ENCODE results near the gene MYOG.

Gene MYOG

GRCh38 chr1:203048086-203048485 is 37.7 kb downstream of the MYOG start:
- Histone ChIP-seq H3K36me3 (no peaks in the 10 kb centered on the region), H3K9me3 (no peaks in the 10 kb centered on the region), H3K4me3 (ENCODE audit: low read depth in 1 of 2, low read length in 1 of 2) (no peak overlapping the region), H3K27me3 (peaks cover 5% of the 10 kb centered on the region), H3K4me1 (ENCODE audit: control insufficient read depth in 1 of 2, insufficient read depth in 1 of 2, low read depth in 1 of 2, low read length in 1 of 2) (no peaks in the 10 kb centered on the region), H3K27ac (no peak overlapping the region)
- TF ChIP-seq, protein P1, sequence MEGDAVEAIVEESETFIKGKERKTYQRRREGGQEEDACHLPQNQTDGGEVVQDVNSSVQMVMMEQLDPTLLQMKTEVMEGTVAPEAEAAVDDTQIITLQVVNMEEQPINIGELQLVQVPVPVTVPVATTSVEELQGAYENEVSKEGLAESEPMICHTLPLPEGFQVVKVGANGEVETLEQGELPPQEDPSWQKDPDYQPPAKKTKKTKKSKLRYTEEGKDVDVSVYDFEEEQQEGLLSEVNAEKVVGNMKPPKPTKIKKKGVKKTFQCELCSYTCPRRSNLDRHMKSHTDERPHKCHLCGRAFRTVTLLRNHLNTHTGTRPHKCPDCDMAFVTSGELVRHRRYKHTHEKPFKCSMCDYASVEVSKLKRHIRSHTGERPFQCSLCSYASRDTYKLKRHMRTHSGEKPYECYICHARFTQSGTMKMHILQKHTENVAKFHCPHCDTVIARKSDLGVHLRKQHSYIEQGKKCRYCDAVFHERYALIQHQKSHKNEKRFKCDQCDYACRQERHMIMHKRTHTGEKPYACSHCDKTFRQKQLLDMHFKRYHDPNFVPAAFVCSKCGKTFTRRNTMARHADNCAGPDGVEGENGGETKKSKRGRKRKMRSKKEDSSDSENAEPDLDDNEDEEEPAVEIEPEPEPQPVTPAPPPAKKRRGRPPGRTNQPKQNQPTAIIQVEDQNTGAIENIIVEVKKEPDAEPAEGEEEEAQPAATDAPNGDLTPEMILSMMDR (IDR thresholded peaks at IDR 0.05) = no peak

DNA sequence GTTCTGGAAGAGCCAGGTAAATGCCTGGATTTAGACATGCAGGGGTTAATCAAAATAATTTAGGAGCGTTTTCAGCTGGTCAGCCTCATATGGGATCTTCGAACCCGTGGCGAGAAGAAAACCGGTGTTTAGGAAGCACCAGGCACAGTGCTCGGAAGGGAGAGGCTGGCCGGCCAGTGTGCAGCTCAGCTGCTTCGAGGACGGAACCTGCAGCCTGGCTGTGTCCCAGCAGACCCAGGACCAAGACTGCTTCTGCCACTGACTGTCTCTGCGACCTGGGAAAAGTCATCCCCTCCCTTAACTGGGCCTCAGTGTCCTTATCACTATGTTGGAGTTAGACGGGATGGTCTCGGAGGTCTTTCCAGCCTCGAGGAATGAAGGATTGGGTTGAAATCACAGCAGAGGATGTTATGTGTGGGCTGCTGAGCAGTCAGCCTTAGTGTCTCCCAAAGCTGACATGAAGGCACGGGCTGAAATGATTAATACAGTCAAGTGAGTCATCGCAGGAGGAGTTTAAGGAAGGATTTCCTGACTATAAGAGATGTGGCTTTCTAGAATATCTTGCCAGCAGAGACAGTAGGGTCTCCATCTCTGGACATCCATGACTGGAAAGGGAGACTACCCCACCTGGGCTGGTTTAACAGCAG is 38.7 kb downstream of the MYOG start:
- no peak overlapping the region for H3K27ac ChIP-seq
- H3K27me3 ChIP-seq = peaks cover 5% of the 10 kb centered on the region
- H3K36me3 ChIP-seq = no peaks in the 10 kb centered on the region
- no peak overlapping the region for H3K4me3 ChIP-seq (ENCODE audit: low read depth in 1 of 2, low read length in 1 of 2)
- no peaks in the 10 kb centered on the region for H3K4me1 ChIP-seq (ENCODE audit: control insufficient read depth in 1 of 2, insufficient read depth in 1 of 2, low read depth in 1 of 2, low read length in 1 of 2)
- TF ChIP-seq, protein P1 (IDR thresholded peaks at IDR 0.05) = no peak
- no peaks in the 10 kb centered on the region for H3K9me3 ChIP-seq

DNA sequence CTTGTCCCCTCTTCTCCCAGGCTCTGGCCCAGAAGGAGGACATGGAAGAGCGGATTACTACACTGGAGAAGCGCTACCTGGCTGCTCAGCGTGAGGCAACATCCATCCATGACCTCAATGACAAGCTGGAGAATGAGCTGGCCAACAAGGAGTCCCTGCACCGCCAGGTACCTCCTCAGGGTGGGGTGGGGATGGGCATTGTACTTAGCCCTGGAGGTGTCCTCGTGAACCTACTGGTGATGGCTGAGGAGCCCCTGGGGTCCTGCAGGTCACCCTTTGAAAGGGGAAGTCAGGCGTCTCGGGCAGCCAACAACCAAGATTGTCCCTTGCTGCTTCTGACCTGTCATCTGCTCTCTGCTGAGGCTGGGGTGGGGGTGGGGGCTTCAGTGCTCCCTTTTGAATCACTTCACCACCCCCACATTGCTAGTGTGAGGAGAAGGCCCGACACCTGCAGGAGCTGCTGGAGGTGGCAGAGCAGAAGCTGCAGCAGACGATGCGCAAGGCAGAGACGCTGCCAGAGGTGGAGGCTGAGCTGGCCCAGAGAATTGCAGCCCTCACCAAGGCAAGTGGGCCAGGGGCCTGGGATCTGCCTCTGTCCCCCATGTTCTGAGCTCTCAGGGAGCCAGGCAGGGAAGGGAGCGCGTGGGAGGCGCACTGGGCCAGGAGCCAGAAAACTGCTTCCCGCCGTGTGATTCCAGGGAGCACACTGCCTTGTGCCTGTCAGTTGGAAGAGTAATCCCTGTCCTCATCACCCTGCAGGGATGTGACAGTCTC is 39.8 kb downstream of the MYOG start:
- Histone ChIP-seq H3K27me3 (no peaks in the 10 kb centered on the region), H3K4me3 (ENCODE audit: low read depth in 1 of 2, low read length in 1 of 2) (no peak overlapping the region), H3K27ac (no peak overlapping the region), H3K4me1 (ENCODE audit: control insufficient read depth in 1 of 2, insufficient read depth in 1 of 2, low read depth in 1 of 2, low read length in 1 of 2) (no peaks in the 10 kb centered on the region), H3K36me3 (no peaks in the 10 kb centered on the region), H3K9me3 (no peaks in the 10 kb centered on the region)
- TF ChIP-seq, protein P1 (IDR thresholded peaks at IDR 0.05) = no peak

DNA sequence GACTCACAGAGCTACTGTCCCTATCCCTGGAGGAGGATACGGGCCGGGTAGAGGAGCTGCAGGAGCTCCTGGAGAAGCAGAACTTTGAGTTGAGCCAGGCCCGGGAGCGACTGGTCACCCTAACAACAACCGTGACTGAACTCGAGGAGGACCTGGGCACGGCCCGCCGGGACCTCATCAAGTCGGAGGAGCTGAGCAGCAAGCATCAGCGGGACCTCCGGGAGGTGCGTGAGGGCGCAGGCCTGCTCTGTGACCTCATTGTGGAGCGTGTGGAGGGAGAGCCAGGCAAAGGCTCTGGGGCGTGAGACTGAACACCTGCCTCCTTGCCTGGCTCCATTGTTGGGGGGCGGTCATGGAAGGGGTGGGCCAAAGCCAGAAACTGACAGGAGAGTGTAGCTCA is 40.5 kb downstream of the MYOG start:
- Histone ChIP-seq H3K27me3 (no peaks in the 10 kb centered on the region), H3K9me3 (no peaks in the 10 kb centered on the region), H3K4me1 (ENCODE audit: control insufficient read depth in 1 of 2, insufficient read depth in 1 of 2, low read depth in 1 of 2, low read length in 1 of 2) (no peaks in the 10 kb centered on the region), H3K4me3 (ENCODE audit: low read depth in 1 of 2, low read length in 1 of 2) (no peak overlapping the region), H3K27ac (no peak overlapping the region), H3K36me3 (no peaks in the 10 kb centered on the region)
- TF ChIP-seq, protein P1 (IDR thresholded peaks at IDR 0.05) = no peak

DNA sequence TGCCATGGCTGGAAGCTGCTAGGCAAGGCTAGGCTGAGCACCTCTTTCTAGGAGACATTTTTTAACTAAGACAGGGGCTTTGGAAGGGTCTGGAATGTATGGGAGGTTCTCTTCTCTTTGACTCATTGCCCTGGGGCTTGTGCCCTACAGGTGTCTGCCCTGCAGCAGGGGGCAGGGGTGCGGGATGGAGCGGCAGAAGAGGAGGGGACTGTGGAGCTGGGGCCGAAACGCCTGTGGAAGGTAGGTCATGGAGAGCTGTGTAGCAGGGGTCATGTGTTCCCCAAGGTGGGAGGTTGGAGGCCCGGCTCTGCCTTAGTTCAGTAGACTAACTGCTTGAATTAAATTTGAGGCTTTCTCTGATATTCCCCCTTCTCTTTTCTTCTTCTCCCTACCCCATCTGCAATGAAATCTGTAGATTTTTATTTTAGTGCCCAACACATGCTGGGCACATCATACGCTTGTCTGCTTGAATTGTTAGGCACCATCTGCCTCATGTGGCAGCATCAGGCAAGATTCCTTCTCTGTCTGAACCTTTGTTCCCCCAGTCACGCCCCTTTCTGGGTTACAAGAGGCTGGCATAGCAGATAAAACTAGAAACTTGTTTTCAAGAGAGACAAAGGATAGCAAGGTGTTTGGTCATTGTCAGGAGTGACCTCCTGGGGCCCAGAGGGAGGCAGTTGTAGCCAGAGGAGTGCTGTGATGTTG is 41.1 kb downstream of the MYOG start:
- no peaks in the 10 kb centered on the region for H3K36me3 ChIP-seq
- TF ChIP-seq, protein P1 (IDR thresholded peaks at IDR 0.05) = no peak
- H3K9me3 ChIP-seq = no peaks in the 10 kb centered on the region
- H3K4me3 ChIP-seq (ENCODE audit: low read depth in 1 of 2, low read length in 1 of 2) = no peak overlapping the region
- H3K27me3 ChIP-seq = no peaks in the 10 kb centered on the region
- no peaks in the 10 kb centered on the region for H3K4me1 ChIP-seq (ENCODE audit: control insufficient read depth in 1 of 2, insufficient read depth in 1 of 2, low read depth in 1 of 2, low read length in 1 of 2)
- no peak overlapping the region for H3K27ac ChIP-seq
